ENCODE results near the gene PRSS53. TPM values are rescaled to one million over a fixed set of nuclear protein-coding genes. Genes with fewer than 3 reads are reported as not detected.
A peak's percentile ranks its signal among the peaks of the same experiment; 100 is the strongest.

PRSS53 gene
- polyA plus RNA-seq, 3 donors = 0.17 to 5.1 TPM; not detected in 1

DNA sequence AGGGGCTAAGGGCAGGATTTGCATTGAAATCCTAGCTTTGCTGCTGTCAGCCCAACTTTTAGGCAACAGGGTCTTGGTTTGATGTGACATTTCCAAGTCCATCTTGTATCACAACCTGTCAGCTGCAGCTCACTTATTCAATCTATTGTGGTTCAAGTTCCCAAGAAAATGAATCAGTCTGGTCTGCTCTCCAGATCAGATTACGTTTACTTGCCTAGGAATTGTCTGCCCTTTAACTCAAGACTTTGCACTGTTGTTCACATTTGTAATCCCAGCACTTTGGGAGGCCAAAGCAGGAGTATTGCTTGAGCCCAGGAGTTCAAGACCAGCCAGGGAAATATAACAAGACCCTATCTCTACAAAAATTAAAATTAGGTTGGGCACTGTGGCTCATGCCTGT lies 45.4 kb downstream of the PRSS53 start:
- no peak overlapping the region for H3K4me2 ChIP-seq (replicated peaks; ENCODE audit: extremely low read depth, low read length, poor library complexity, severe bottlenecking)
- Mint-ChIP-seq H3K4me1 (peaks cover 8% of the 10 kb centered on the region), H3K27ac (peak overlapping the region in 1 of 7 donors; percentile 30), H3K36me3 (peaks cover 44 to 52% of the 10 kb centered on the region in 2 donors), H3K9me3 (peaks cover 0 to 3% (median 1%) of the 10 kb centered on the region in 7 donors), H3K27me3 (ENCODE audit: low read depth in 3 of 3) (peaks cover 0 to 2% (median 0%) of the 10 kb centered on the region in 3 donors), H3K4me3 (no peak overlapping the region)
- peaks cover 1 to 2% of the 10 kb centered on the region in 2 donors for H3K4me1 ChIP-seq (ENCODE audit: control insufficient read depth in 1 of 2, insufficient read depth in 2 of 2, low read length in 2 of 2)
- no peak for DNase-seq
- H3K36me3 ChIP-seq (replicated peaks in 1 of 2; ENCODE audit: control insufficient read depth in 1 of 2, insufficient read depth in 2 of 2, low read length in 2 of 2) = peaks cover 44 to 50% of the 10 kb centered on the region in 2 donors
- H3K27me3 ChIP-seq (ENCODE audit: control insufficient read depth in 2 of 2, insufficient read depth in 2 of 2, low read length in 2 of 2) = no peaks in the 10 kb centered on the region
- WGBS (ENCODE audit: insufficient coverage) = 100% methylated on average over 1 of the region's 1 CpG
- H3K9me3 ChIP-seq (replicated peaks in 1 of 2; ENCODE audit: control insufficient read depth in 1 of 2, insufficient read depth in 1 of 2, low read length in 2 of 2) = no peaks in the 10 kb centered on the region
- no peak overlapping the region for H2AFZ ChIP-seq (ENCODE audit: insufficient read depth, low read depth, low read length, poor library complexity, severe bottlenecking)
- intact Hi-C loops (cut with micrococcal nuclease) = no loop called here
- H4K20me1 ChIP-seq (ENCODE audit: insufficient read depth, low read length) = no peaks in the 10 kb centered on the region
- TF ChIP-seq CTCF (IDR thresholded peaks at IDR 0.05) = no peak
- H3K9ac ChIP-seq (ENCODE audit: insufficient read depth, low read length, poor library complexity, severe bottlenecking) = no peak overlapping the region
- H3K27ac ChIP-seq (ENCODE audit: low read depth in 1 of 2, low read length in 2 of 2) = no peak overlapping the region
- H3K4me3 ChIP-seq (replicated peaks in 1 of 3; ENCODE audit: low read depth in 2 of 3, low read length in 3 of 3) = no peak overlapping the region
- no peaks in the 10 kb centered on the region for H3K79me2 ChIP-seq (ENCODE audit: insufficient read depth, low read length)

- Mint-ChIP-seq H3K27me3 (ENCODE audit: low read depth in 3 of 3) (no peaks in the 10 kb centered on the region), H3K4me1 (peaks cover 6% of the 10 kb centered on the region), H3K27ac (peak overlapping the region in 2 of 7 donors; percentile 3 to 73), H3K9me3 (peaks cover 0 to 3% (median 0%) of the 10 kb centered on the region in 7 donors), H3K4me3 (no peak overlapping the region), H3K36me3 (peaks cover 47 to 57% of the 10 kb centered on the region in 2 donors)
- Histone ChIP-seq H3K4me2 (replicated peaks; ENCODE audit: extremely low read depth, low read length, poor library complexity, severe bottlenecking) (no peak overlapping the region), H2AFZ (ENCODE audit: insufficient read depth, low read depth, low read length, poor library complexity, severe bottlenecking) (no peak overlapping the region), H3K79me2 (ENCODE audit: insufficient read depth, low read length) (no peaks in the 10 kb centered on the region), H3K27ac (ENCODE audit: low read depth in 1 of 2, low read length in 2 of 2) (no peak overlapping the region), H3K9me3 (replicated peaks in 1 of 2; ENCODE audit: control insufficient read depth in 1 of 2, insufficient read depth in 1 of 2, low read length in 2 of 2) (no peaks in the 10 kb centered on the region), H3K9ac (ENCODE audit: insufficient read depth, low read length, poor library complexity, severe bottlenecking) (no peak overlapping the region), H3K27me3 (ENCODE audit: control insufficient read depth in 2 of 2, insufficient read depth in 2 of 2, low read length in 2 of 2) (no peaks in the 10 kb centered on the region), H3K36me3 (replicated peaks in 1 of 2; ENCODE audit: control insufficient read depth in 1 of 2, insufficient read depth in 2 of 2, low read length in 2 of 2) (peaks cover 48 to 55% of the 10 kb centered on the region in 2 donors), H3K4me1 (ENCODE audit: control insufficient read depth in 1 of 2, insufficient read depth in 2 of 2, low read length in 2 of 2) (no peaks in the 10 kb centered on the region), H4K20me1 (ENCODE audit: insufficient read depth, low read length) (no peaks in the 10 kb centered on the region), H3K4me3 (replicated peaks in 1 of 3; ENCODE audit: low read depth in 2 of 3, low read length in 3 of 3) (no peak overlapping the region)
- DNase-seq = no peak
- TF ChIP-seq CTCF (IDR thresholded peaks at IDR 0.05) = no peak
- over 99% methylated on average over 10 of the region's 10 CpGs for WGBS (ENCODE audit: insufficient coverage)
- intact Hi-C loops (cut with micrococcal nuclease) = no loop called here
Observed at GRCh38 chr16:31042866-31043265, 45.9 kb downstream of the PRSS53 start.

All from CD14-positive monocyte (primary cell).